Body of pancreas (tissue), 4 donors: Measurements from ENCODE around the gene GRIN1. TPM values are rescaled to one million over a fixed set of nuclear protein-coding genes. Genes with fewer than 3 reads are reported as not detected.
A peak's percentile ranks its signal among the peaks of the same experiment; 100 is the strongest.

Source experiments
- ATAC-seq: fragments of 150-250 bp; one replicate; pipeline ENCODE4 v1.9.1; 2016
- DNase-seq, 4 donors: peaks; one replicate each; pipeline ENCODE4 v3.0.0-alpha.2; 2019
- H3K27ac ChIP-seq, 4 donors: fragments of 200-600 bp; sonication (generic); 1 replicate in 3 of 4; 2 replicates in 1 of 4; pipeline versions ENCODE4 v1.5.1 to v1.6.1; 2016 to 2019; ENCODE audit warnings: mild to moderate bottlenecking in 1 of 4, mixed read lengths in 1 of 4, moderate library complexity in 1 of 4
- H3K27me3 ChIP-seq, 2 donors: fragments of 200-600 bp; sonication (generic); one replicate each; pipeline ENCODE4 v1.6.0; 2016; ENCODE audit warnings: mild to moderate bottlenecking in 1 of 2
- H3K36me3 ChIP-seq, 2 donors: fragments of 200-600 bp; sonication (generic); replicated peaks in 1 of 2; 2 replicates each; pipeline ENCODE4 v1.5.1; 2016; ENCODE audit warnings: low read depth in 2 of 2; ENCODE audit not compliant: insufficient read depth in 1 of 2
- H3K4me1 ChIP-seq: fragments of 200-600 bp; sonication (generic); one replicate; pipeline ENCODE4 v1.6.0; 2016
- H3K4me3 ChIP-seq, 2 donors: fragments of 200-600 bp; sonication (generic); 1 replicate in 1 of 2; 2 replicates in 1 of 2; pipeline ENCODE4 v1.5.1; 2016 to 2019
- H3K9me3 ChIP-seq, 3 donors: fragments of 200-600 bp; sonication (generic); 1 replicate in 2 of 3; 2 replicates in 1 of 3; pipeline ENCODE4 v1.5.1; 2016
- CTCF ChIP-seq, 7 experiments: fragments of 450-650 bp in 4 of 7; fragments of 200-600 bp in 3 of 7; sonication (generic) in 3 of 7; IDR thresholded peaks; one replicate each; pipeline ENCODE4 v1.5.1; 2016 to 2019; ENCODE audit warnings: antibody characterized with exemption in 7 of 7
- POLR2A ChIP-seq, 3 donors: fragments of 450-650 bp; IDR thresholded peaks; one replicate each; pipeline ENCODE4 v1.6.1; 2016; ENCODE audit warnings: antibody characterized with exemption in 3 of 3, mild to moderate bottlenecking in 2 of 3
- WGBS, 2 donors: methylation state at CpG; one replicate each; pipeline ENCODE4 v1.1.5; 2017; 5-methylcytosine and 5-hydroxymethylcytosine counted together
- intact Hi-C: fragments of 100-400 bp; cut with DNase I; formaldehyde crosslinking; loops from one replicate; pipeline ENCODE4 v1.15.1; 2023
- total RNA-seq, 2 donors: library from RNA; depleted of rRNA; stranded (reverse); fragments of >200 nt; gene quantifications; one replicate each; pipeline ENCODE4 v1.1.0, GENCODE V29; 2016

The GRIN1 gene
- total RNA-seq, 2 donors from 2014 or later = not detected

GRCh38 chr9:137174722-137175293 lies 35.9 kb downstream of the GRIN1 start:
- Histone ChIP-seq H3K27ac (no peak overlapping the region), H3K27me3 (no peaks in the 10 kb centered on the region), H3K36me3 (peaks cover 4 to 8% of the 10 kb centered on the region in 2 donors), H3K4me3 (no peak overlapping the region), H3K9me3 (no peaks in the 10 kb centered on the region), H3K4me1 (peaks cover 6% of the 10 kb centered on the region)
- intact Hi-C loops = no loop called here
- no peak for DNase-seq
- ATAC-seq = no peak
- WGBS, 2 donors = 51 to 56% methylated on average over 7 to 32 of the region's 34 CpGs
- TF ChIP-seq POLR2A (IDR thresholded peaks at IDR 0.05) (no peak), CTCF (IDR thresholded peaks at IDR 0.05) (no peak)

GRCh38 chr9:137175345-137175961 lies 36.5 kb downstream of the GRIN1 start:
- no peak for ATAC-seq
- peaks cover 11 to 13% of the 10 kb centered on the region in 2 donors for H3K36me3 ChIP-seq
- no peak overlapping the region for H3K27ac ChIP-seq
- no peak for DNase-seq
- TF ChIP-seq CTCF (IDR thresholded peaks at IDR 0.05) = peak in 1 of 7 experiments; percentile 7
- TF ChIP-seq POLR2A (IDR thresholded peaks at IDR 0.05) = no peak
- H3K27me3 ChIP-seq = no peaks in the 10 kb centered on the region
- no peaks in the 10 kb centered on the region for H3K4me1 ChIP-seq
- no peaks in the 10 kb centered on the region for H3K9me3 ChIP-seq
- no peak overlapping the region for H3K4me3 ChIP-seq
- 66% methylated on average over 33 of the region's 33 CpGs; no CpG with 5 or more reads in 1 of the 2 donors for WGBS, 2 donors
- intact Hi-C loops = no loop called here

GRCh38 chr9:137176302-137177182 lies 37.6 kb downstream of the GRIN1 start:
- peaks cover 17 to 22% of the 10 kb centered on the region in 2 donors for H3K36me3 ChIP-seq
- DNase-seq = peak in 3 of 4 donors; percentile 54 to 62 (median 54)
- ATAC-seq = peak; percentile 55
- intact Hi-C loops = no loop called here
- WGBS, 2 donors = 56 to 62% methylated on average over 13 to 17 of the region's 17 CpGs
- H3K4me3 ChIP-seq = no peak overlapping the region
- no peak for TF ChIP-seq POLR2A (IDR thresholded peaks at IDR 0.05)
- TF ChIP-seq CTCF (IDR thresholded peaks at IDR 0.05) = peak; percentile 7 to 74 (median 57)
- no peaks in the 10 kb centered on the region for H3K27me3 ChIP-seq
- no peaks in the 10 kb centered on the region for H3K4me1 ChIP-seq
- H3K9me3 ChIP-seq = no peaks in the 10 kb centered on the region
- H3K27ac ChIP-seq = no peak overlapping the region

GRCh38 chr9:137178201-137178938 lies 39.4 kb downstream of the GRIN1 start:
- no peak for DNase-seq
- TF ChIP-seq POLR2A (IDR thresholded peaks at IDR 0.05) (no peak), CTCF (IDR thresholded peaks at IDR 0.05) (no peak)
- H3K36me3 ChIP-seq = peaks cover 19 to 34% of the 10 kb centered on the region in 2 donors
- no peak overlapping the region for H3K4me3 ChIP-seq
- H3K27ac ChIP-seq = no peak overlapping the region
- 82 to 89% methylated on average over 9 to 19 of the region's 23 CpGs for WGBS, 2 donors
- no peaks in the 10 kb centered on the region for H3K9me3 ChIP-seq
- H3K4me1 ChIP-seq = no peaks in the 10 kb centered on the region
- no peaks in the 10 kb centered on the region for H3K27me3 ChIP-seq
- intact Hi-C loops = no loop called here
- no peak for ATAC-seq
